Measurements from ENCODE around the gene NOP16.

Gene NOP16

GRCh38 chr5:176384366-176384930, 4.0 kb downstream of the NOP16 start:
- DNase-seq, result no peak

- no peak for DNase-seq
Observed at GRCh38 chr5:176383961-176384360, 4.4 kb downstream of the NOP16 start.

GRCh38 chr5:176383248-176383905, 5.0 kb downstream of the NOP16 start:
- no peak for DNase-seq

- DNase-seq, result no peak
Observed at GRCh38 chr5:176382721-176383120, 5.7 kb downstream of the NOP16 start.

- DNase-seq, result no peak
Observed at GRCh38 chr5:176381979-176382378, 6.4 kb downstream of the NOP16 start.

GRCh38 chr5:176381423-176381822, 7.0 kb downstream of the NOP16 start:
- no peak for DNase-seq

GRCh38 chr5:176379881-176380280, 8.5 kb downstream of the NOP16 start:
- DNase-seq, result no peak

- DNase-seq, result no peak
Observed at GRCh38 chr5:176373100-176373818, 15.1 kb downstream of the NOP16 start.

GRCh38 chr5:176371621-176372539, 16.5 kb downstream of the NOP16 start:
- no peak for DNase-seq

- no peak for DNase-seq
Observed at GRCh38 chr5:176369934-176370711, 18.3 kb downstream of the NOP16 start.

GRCh38 chr5:176368726-176369125, 19.7 kb downstream of the NOP16 start:
- no peak for DNase-seq

GRCh38 chr5:176366232-176366894, 22.0 kb downstream of the NOP16 start:
- DNase-seq, result peak; percentile 34

- DNase-seq, result peak; percentile 76
Observed at GRCh38 chr5:176365351-176366231, 22.8 kb downstream of the NOP16 start, which contains the start of gene ARL10. Gene ARL10 (plus strand): TSS chr5:176365487. CDS start chr5:176365564, 77 bp downstream.

- no peak for DNase-seq
Observed at GRCh38 chr5:176364765-176365350, 23.5 kb downstream of the NOP16 start.

- DNase-seq, result no peak
Observed at GRCh38 chr5:176362233-176362490, 26.2 kb downstream of the NOP16 start.

GRCh38 chr5:176361437-176362232, 26.8 kb downstream of the NOP16 start, which contains the start of gene KIAA1191:
Gene KIAA1191 (minus strand): TSS chr5:176361764. CDS start chr5:176359508, 2,256 bp downstream.
- DNase-seq, result peak; percentile 95

- peak; percentile 52 for DNase-seq
Observed at GRCh38 chr5:176360894-176361436, 27.4 kb downstream of the NOP16 start.

GRCh38 chr5:176359658-176360057, 28.7 kb downstream of the NOP16 start:
- DNase-seq, result no peak

GRCh38 chr5:176356179-176356566, 32.2 kb downstream of the NOP16 start:
- no peak for DNase-seq
